Choroid plexus epithelial cell (primary cell): Measurements from ENCODE around the gene KRTAP9-1.
A peak's percentile ranks its signal among the peaks of the same experiment; 100 is the strongest.
"Not testable (repeated sequence)": the region's sequence is repeated elsewhere in the genome, so short reads cannot be mapped to it uniquely, and the experiment has no call there.

ENCODE experiments used
- DNase-seq: peaks from one replicate; pipeline ENCODE4 v3.0.0-alpha.2; 2010; ENCODE audit warnings: low read depth
- H3K4me3 ChIP-seq: 2 replicates; pipeline ENCODE4 v1.5.1; 2011; ENCODE audit warnings: low read depth, mild to moderate bottlenecking, control low read depth, low read length, moderate library complexity
- CTCF ChIP-seq: conservative IDR thresholded peaks from 2 replicates; pipeline ENCODE4 v1.5.1; 2011; ENCODE audit warnings: low read depth, mild to moderate bottlenecking, control low read depth, inconsistent platforms, low read length, moderate library complexity

Gene KRTAP9-1

GRCh38 chr17:41150026-41150425 is 39.7 kb upstream of the KRTAP9-1 start:
- TF ChIP-seq CTCF, result no peak
- DNase-seq, result no peak
- H3K4me3 ChIP-seq, result no peak overlapping the region

GRCh38 chr17:41151525-41151924 is 38.2 kb upstream of the KRTAP9-1 start:
- DNase-seq, result no peak
- TF ChIP-seq CTCF, result no peak
- H3K4me3 ChIP-seq, result no peak overlapping the region

- H3K4me3 ChIP-seq, result no peak overlapping the region
- no peak for DNase-seq
- TF ChIP-seq CTCF, result no peak
Observed at GRCh38 chr17:41153856-41154255, 35.8 kb upstream of the KRTAP9-1 start.

GRCh38 chr17:41160190-41160589 is 29.5 kb upstream of the KRTAP9-1 start:
- H3K4me3 ChIP-seq, result not testable (repeated sequence)

GRCh38 chr17:41160648-41161047 is 29.0 kb upstream of the KRTAP9-1 start, which contains the start of gene KRTAP4-4:
TSS of gene KRTAP4-4 (minus strand) at chr17:41160748. CDS start at chr17:41160691, 57 bp downstream.
- no peak within 1 kb of the TSS for H3K4me3 ChIP-seq
- no peak for TF ChIP-seq CTCF
- DNase-seq, result no peak

More at GRCh38 chr17:41160190-41160589, 29.5 kb upstream of the KRTAP9-1 start:
- not testable (repeated sequence) for DNase-seq

GRCh38 chr17:41163828-41164227 is 25.9 kb upstream of the KRTAP9-1 start:
- TF ChIP-seq CTCF, result no peak
- no peak overlapping the region for H3K4me3 ChIP-seq
- DNase-seq, result no peak

- peak; percentile 17 for DNase-seq
- TF ChIP-seq CTCF, result no peak
- no peak overlapping the region for H3K4me3 ChIP-seq
Observed at GRCh38 chr17:41167561-41167960, 22.1 kb upstream of the KRTAP9-1 start.
